MM.1S (cell line): Measurements from ENCODE around the gene ARHGEF6.

Experiments used
- DNase-seq: peaks from one replicate; pipeline ENCODE4 v3.0.0-alpha.2; 2015
- H2AFZ ChIP-seq: fragments of 300-600 bp; sonication (generic); 2 replicates; pipeline ENCODE4 v1.6.0; 2016; ENCODE audit warnings: antibody characterized with exemption, low read length
- H3F3A ChIP-seq: fragments of 300-600 bp; sonication (generic); 2 replicates; pipeline ENCODE4 v1.6.1; 2016; ENCODE audit warnings: mild to moderate bottlenecking, antibody characterized with exemption, low read length, moderate library complexity, mixed read lengths; ENCODE audit not compliant: insufficient read depth
- H3K27ac ChIP-seq: fragments of 300-600 bp; sonication (generic); 2 replicates; pipeline ENCODE4 v1.5.1; 2016; ENCODE audit warnings: mild to moderate bottlenecking, low read length
- H3K27me3 ChIP-seq: fragments of 300-600 bp; sonication (generic); replicated peaks from 2 replicates; pipeline ENCODE4 v1.6.0; 2016; ENCODE audit warnings: low read length; ENCODE audit not compliant: insufficient read depth
- H3K36me3 ChIP-seq: fragments of 300-600 bp; sonication (generic); replicated peaks from 2 replicates; pipeline ENCODE4 v1.6.1; 2016; ENCODE audit warnings: mild to moderate bottlenecking, low read length, mixed read lengths; ENCODE audit not compliant: insufficient read depth
- H3K4me1 ChIP-seq: fragments of 300-600 bp; sonication (generic); 2 replicates; pipeline ENCODE4 v1.6.1; 2016; ENCODE audit warnings: low read length, mixed read lengths
- H3K4me2 ChIP-seq: fragments of 300-600 bp; sonication (generic); 2 replicates; pipeline ENCODE4 v1.6.0; 2016; ENCODE audit warnings: low read depth, low read length
- H3K4me3 ChIP-seq: fragments of 300-600 bp; sonication (generic); 2 replicates; pipeline ENCODE4 v1.5.1; 2016; ENCODE audit warnings: low read length, mixed read lengths
- H3K79me2 ChIP-seq: fragments of 300-600 bp; sonication (generic); 2 replicates; pipeline ENCODE4 v1.6.1; 2016; ENCODE audit warnings: mixed run types, low read length, mixed read lengths
- H3K9ac ChIP-seq: fragments of 300-600 bp; sonication (generic); 2 replicates; pipeline ENCODE4 v1.6.1; 2016; ENCODE audit warnings: low read length, mixed read lengths
- H3K9me2 ChIP-seq: fragments of 300-600 bp; sonication (generic); replicated peaks from 2 replicates; pipeline ENCODE4 v1.6.1; 2016; ENCODE audit warnings: mild to moderate bottlenecking, low read length, mixed read lengths; ENCODE audit not compliant: insufficient read depth
- H3K9me3 ChIP-seq: fragments of 300-600 bp; sonication (generic); replicated peaks from 2 replicates; pipeline ENCODE4 v1.6.1; 2016; ENCODE audit warnings: mild to moderate bottlenecking, low read length, mixed read lengths; ENCODE audit not compliant: insufficient read depth
- H4K20me1 ChIP-seq: fragments of 300-600 bp; sonication (generic); 2 replicates; pipeline ENCODE4 v1.6.1; 2016; ENCODE audit warnings: mild to moderate bottlenecking, low read length, moderate library complexity, mixed read lengths; ENCODE audit not compliant: insufficient read depth
- EZH2 ChIP-seq: fragments of 300-600 bp; sonication (generic); optimal IDR thresholded peaks from 2 replicates; pipeline ENCODE3; 2017; ENCODE audit warnings: low read depth, mild to moderate bottlenecking, antibody characterized with exemption, low read length, mixed read lengths
- EZH2phosphoT487 ChIP-seq: fragments of 300-600 bp; sonication (generic); IDR thresholded peaks from 2 replicates; pipeline ENCODE4 v1.6.1; 2018; ENCODE audit warnings: antibody characterized with exemption, low read length
- TF ChIP-seq, protein P1 (sequence below): fragments of 300-600 bp; sonication (generic); IDR thresholded peaks from 2 replicates; pipeline ENCODE4 v1.5.1; 2016; ENCODE audit warnings: antibody characterized with exemption, low read length, mixed read lengths

ARHGEF6 gene

DNA sequence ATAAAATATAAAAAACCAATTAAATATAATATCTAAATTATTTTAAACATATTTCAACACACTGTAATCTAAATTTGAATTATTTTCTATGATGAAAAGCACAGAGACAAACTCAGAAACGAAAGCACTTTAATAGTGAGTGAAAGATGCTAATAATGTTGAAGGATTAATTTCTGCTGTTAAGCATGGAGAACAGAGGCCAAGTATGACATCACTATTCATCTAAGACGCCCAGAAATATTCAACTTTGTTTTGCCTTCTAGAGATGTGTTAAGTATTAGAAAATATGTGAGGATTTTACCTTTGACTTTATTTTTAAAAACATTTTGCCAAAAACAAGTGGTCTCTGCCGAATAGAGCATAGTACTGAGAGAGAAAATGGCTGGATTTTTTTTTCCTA is 19.3 kb downstream of the ARHGEF6 start:
- Histone ChIP-seq H3K36me3 (no peaks in the 10 kb centered on the region), H3K27me3 (no peaks in the 10 kb centered on the region)

DNA sequence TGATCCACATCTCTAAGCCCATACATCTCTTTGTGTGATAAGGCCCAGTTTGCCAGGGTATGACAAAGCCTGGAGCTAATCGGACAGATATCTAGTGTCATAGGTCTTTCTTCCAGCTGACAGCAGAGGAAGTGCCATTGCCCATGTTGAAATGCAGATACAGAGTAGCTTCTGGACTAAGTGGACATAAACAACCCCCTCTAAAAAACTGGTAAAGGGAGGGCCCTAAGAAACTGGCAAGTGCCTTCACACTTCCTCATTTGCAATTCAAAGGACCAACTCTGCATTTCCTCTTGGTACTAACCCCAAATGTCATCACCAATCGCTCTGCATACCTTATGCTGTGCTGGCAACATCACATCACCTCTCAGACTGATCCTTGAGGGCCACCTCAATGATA is 20.8 kb downstream of the ARHGEF6 start:
- Histone ChIP-seq H3K9ac (no peak overlapping the region), H3K27ac (no peak overlapping the region), H3K4me3 (no peak overlapping the region), H3K4me1 (no peaks in the 10 kb centered on the region), H3K36me3 (no peaks in the 10 kb centered on the region), H4K20me1 (no peaks in the 10 kb centered on the region), H2AFZ (no peak overlapping the region), H3K4me2 (no peak overlapping the region), H3K79me2 (no peaks in the 10 kb centered on the region), H3K27me3 (no peaks in the 10 kb centered on the region), H3K9me2 (no peaks in the 10 kb centered on the region), H3K9me3 (no peaks in the 10 kb centered on the region), H3F3A (no peaks in the 10 kb centered on the region)
- TF ChIP-seq, protein P1, sequence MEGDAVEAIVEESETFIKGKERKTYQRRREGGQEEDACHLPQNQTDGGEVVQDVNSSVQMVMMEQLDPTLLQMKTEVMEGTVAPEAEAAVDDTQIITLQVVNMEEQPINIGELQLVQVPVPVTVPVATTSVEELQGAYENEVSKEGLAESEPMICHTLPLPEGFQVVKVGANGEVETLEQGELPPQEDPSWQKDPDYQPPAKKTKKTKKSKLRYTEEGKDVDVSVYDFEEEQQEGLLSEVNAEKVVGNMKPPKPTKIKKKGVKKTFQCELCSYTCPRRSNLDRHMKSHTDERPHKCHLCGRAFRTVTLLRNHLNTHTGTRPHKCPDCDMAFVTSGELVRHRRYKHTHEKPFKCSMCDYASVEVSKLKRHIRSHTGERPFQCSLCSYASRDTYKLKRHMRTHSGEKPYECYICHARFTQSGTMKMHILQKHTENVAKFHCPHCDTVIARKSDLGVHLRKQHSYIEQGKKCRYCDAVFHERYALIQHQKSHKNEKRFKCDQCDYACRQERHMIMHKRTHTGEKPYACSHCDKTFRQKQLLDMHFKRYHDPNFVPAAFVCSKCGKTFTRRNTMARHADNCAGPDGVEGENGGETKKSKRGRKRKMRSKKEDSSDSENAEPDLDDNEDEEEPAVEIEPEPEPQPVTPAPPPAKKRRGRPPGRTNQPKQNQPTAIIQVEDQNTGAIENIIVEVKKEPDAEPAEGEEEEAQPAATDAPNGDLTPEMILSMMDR, result no peak
- TF ChIP-seq EZH2phosphoT487, result no peak
- DNase-seq, result no peak

More for the DNA sequence above, 19.3 kb downstream of the ARHGEF6 start:
- no peak overlapping the region for H3K4me2 ChIP-seq
- no peak overlapping the region for H2AFZ ChIP-seq
- no peak for DNase-seq
- TF ChIP-seq EZH2phosphoT487 (no peak), EZH2 (no peak)
- TF ChIP-seq, protein P1, result no peak
- no peaks in the 10 kb centered on the region for H3K4me1 ChIP-seq
- H3K9ac ChIP-seq, result no peak overlapping the region
- H3K9me2 ChIP-seq, result no peaks in the 10 kb centered on the region
- no peaks in the 10 kb centered on the region for H3F3A ChIP-seq
- H3K4me3 ChIP-seq, result no peak overlapping the region
- H3K79me2 ChIP-seq, result no peaks in the 10 kb centered on the region
- no peaks in the 10 kb centered on the region for H3K9me3 ChIP-seq
- no peak overlapping the region for H3K27ac ChIP-seq
- H4K20me1 ChIP-seq, result no peaks in the 10 kb centered on the region

DNA sequence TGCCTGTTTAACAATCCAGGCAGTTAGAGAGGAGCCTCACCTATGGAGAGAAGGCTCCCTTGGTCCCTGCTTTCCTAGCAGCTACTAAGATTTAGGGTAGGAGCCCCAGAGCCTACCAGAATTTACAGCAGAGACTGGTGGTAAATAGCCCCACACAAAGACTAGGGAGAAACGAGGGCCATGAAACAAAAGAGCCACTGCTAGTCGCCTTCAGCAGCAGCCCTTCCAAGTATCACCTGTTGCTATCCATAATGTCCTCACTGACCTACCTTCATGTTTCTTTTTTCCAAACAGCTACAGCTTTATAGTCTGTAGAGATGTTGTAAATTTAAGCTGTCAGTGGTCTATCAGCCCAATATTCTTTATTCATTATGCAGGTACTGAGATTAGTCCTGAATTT is 25.3 kb downstream of the ARHGEF6 start:
- no peaks in the 10 kb centered on the region for H3K9me2 ChIP-seq
- no peaks in the 10 kb centered on the region for H3K36me3 ChIP-seq
- H3K4me3 ChIP-seq, result no peak overlapping the region
- H3K27me3 ChIP-seq, result no peaks in the 10 kb centered on the region
- TF ChIP-seq EZH2phosphoT487 (no peak), EZH2 (no peak)
- TF ChIP-seq, protein P1, result no peak
- H2AFZ ChIP-seq, result no peak overlapping the region
- DNase-seq, result no peak
- H3K9me3 ChIP-seq, result no peaks in the 10 kb centered on the region
- no peak overlapping the region for H3K4me2 ChIP-seq
- no peaks in the 10 kb centered on the region for H4K20me1 ChIP-seq
- H3K4me1 ChIP-seq, result no peaks in the 10 kb centered on the region
- H3F3A ChIP-seq, result no peaks in the 10 kb centered on the region
- H3K79me2 ChIP-seq, result no peaks in the 10 kb centered on the region
- H3K27ac ChIP-seq, result no peak overlapping the region
- no peak overlapping the region for H3K9ac ChIP-seq

DNA sequence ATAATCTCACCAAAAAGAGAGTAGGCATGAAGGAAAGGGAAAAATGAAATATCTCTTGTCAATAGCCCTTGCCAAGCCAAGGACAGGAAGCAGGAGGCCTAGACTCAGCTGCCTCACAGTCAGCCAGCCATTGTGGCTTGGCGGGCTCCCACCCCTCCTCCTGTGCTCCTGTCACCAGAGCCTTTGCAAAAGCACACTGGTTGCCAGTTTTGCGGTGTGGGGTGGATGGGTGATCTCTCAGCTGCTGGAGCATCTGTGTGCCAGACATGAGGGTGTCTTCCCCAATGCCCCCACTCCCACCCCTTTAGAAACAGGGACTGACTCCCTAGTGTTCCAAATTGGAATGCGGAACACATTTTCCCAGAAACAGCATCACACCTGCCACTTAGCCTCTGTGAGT is 26.1 kb downstream of the ARHGEF6 start:
- no peaks in the 10 kb centered on the region for H3K36me3 ChIP-seq
- no peaks in the 10 kb centered on the region for H3K27me3 ChIP-seq
- H2AFZ ChIP-seq, result no peak overlapping the region
- H3K9me2 ChIP-seq, result no peaks in the 10 kb centered on the region
- H3F3A ChIP-seq, result no peaks in the 10 kb centered on the region
- TF ChIP-seq, protein P1, result no peak
- TF ChIP-seq EZH2phosphoT487 (no peak), EZH2 (no peak)
- H3K79me2 ChIP-seq, result no peaks in the 10 kb centered on the region
- H3K9ac ChIP-seq, result no peak overlapping the region
- no peaks in the 10 kb centered on the region for H3K4me1 ChIP-seq
- H3K9me3 ChIP-seq, result no peaks in the 10 kb centered on the region
- H3K4me2 ChIP-seq, result no peak overlapping the region
- no peak for DNase-seq
- H4K20me1 ChIP-seq, result no peaks in the 10 kb centered on the region
- H3K27ac ChIP-seq, result no peak overlapping the region
- H3K4me3 ChIP-seq, result no peak overlapping the region
